Mucosa of descending colon (tissue), 3 donors: Measurements from ENCODE around the gene FAM20B. TPM values are rescaled to one million over a fixed set of nuclear protein-coding genes. Genes with fewer than 3 reads are reported as not detected.
"Not testable (repeated sequence)": the region's sequence is repeated elsewhere in the genome, so short reads cannot be mapped to it uniquely, and the experiment has no call there.

Experiments
- ATAC-seq: fragments of 200-7000 bp; cut with Tn5 transposase; one replicate; pipeline ENCODE4 v1.9.1; 2020; ENCODE audit warnings: mild to moderate bottlenecking, moderate library complexity
- DNase-seq, 3 donors: peaks; one replicate each; pipeline ENCODE4 v3.0.0-alpha.2; 2020
- H3K36me3 ChIP-seq: fragments of 200-600 bp; one replicate; pipeline ENCODE4 v1.8.0; 2021; ENCODE audit warnings: low read depth, mild to moderate bottlenecking
- H3K4me1 ChIP-seq: fragments of 200-600 bp; one replicate; pipeline ENCODE4 v1.8.0; 2021; ENCODE audit warnings: low read depth, mild to moderate bottlenecking
- H3K4me3 ChIP-seq: fragments of 200-600 bp; one replicate; pipeline ENCODE4 v1.8.0; 2021; ENCODE audit warnings: mild to moderate bottlenecking
- H3K9me3 ChIP-seq: fragments of 200-600 bp; one replicate; pipeline ENCODE4 v1.8.0; 2021; ENCODE audit warnings: mild to moderate bottlenecking
- intact Hi-C, 2 donors: fragments of 100-400 bp; cut with DNase I in 1 of 2; cut with micrococcal nuclease in 1 of 2; formaldehyde crosslinking; loops; one replicate each; pipeline versions ENCODE4 v1.11.0 to v1.11.1; 2022; cut with DNase I, micrococcal nuclease
- total RNA-seq, 3 donors: library from RNA; stranded (reverse); fragmentation: NEBNext Ultra II Directional in 2 of 3; extraction: Animal tissue kit (Norgen Biotek cat#: 25700) in 2 of 3; gene quantifications; one replicate each; pipeline versions ENCODE4 v1.2.1 to v1.2.4, GENCODE V29; 2021 to 2023
- TF ChIP-seq, protein P1 (sequence below): fragments of 200-600 bp; IDR thresholded peaks from one replicate; pipeline ENCODE4 v1.8.0; 2022; ENCODE audit warnings: antibody characterized with exemption, mild to moderate bottlenecking
- donor health status: DM: no; HTN: no; CAD: no; lungs with moderate emphysema.
- donor health status: DM: no; HTN: no; CAD: no.
- donor health status: DM: no; HTN: yes; CAD: no.

The FAM20B gene
- total RNA-seq, 3 donors from 2014 or later, result 28.6 to 86.8 (median 36.5) TPM

DNA sequence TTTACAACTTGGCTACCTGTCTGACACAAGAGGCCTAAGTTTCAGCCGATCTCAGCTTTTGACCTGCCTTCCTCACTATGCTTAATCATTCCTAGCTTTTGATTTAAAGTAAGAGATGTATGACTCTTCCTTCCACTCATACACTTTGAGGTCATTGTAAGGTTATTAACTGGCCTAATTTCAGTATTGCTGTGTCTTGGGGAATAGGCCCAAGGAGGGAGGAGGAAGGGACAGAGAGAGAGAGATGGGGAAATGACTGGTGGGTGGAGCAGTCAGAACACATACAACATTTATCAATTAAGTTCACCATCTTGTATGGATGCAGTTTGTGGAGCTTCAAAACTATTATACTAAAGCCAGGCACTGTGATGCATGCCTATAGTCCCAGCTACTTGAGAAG is 28.3 kb upstream of the FAM20B start:
- DNase-seq (no peak), ATAC-seq (no peak)
- TF ChIP-seq, protein P1, sequence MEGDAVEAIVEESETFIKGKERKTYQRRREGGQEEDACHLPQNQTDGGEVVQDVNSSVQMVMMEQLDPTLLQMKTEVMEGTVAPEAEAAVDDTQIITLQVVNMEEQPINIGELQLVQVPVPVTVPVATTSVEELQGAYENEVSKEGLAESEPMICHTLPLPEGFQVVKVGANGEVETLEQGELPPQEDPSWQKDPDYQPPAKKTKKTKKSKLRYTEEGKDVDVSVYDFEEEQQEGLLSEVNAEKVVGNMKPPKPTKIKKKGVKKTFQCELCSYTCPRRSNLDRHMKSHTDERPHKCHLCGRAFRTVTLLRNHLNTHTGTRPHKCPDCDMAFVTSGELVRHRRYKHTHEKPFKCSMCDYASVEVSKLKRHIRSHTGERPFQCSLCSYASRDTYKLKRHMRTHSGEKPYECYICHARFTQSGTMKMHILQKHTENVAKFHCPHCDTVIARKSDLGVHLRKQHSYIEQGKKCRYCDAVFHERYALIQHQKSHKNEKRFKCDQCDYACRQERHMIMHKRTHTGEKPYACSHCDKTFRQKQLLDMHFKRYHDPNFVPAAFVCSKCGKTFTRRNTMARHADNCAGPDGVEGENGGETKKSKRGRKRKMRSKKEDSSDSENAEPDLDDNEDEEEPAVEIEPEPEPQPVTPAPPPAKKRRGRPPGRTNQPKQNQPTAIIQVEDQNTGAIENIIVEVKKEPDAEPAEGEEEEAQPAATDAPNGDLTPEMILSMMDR, result no peak
- Histone ChIP-seq H3K36me3 (no peaks in the 10 kb centered on the region), H3K4me1 (no peaks in the 10 kb centered on the region), H3K9me3 (peaks cover 6% of the 10 kb centered on the region), H3K4me3 (no peak overlapping the region)
- intact Hi-C loops, result no loop called here

DNA sequence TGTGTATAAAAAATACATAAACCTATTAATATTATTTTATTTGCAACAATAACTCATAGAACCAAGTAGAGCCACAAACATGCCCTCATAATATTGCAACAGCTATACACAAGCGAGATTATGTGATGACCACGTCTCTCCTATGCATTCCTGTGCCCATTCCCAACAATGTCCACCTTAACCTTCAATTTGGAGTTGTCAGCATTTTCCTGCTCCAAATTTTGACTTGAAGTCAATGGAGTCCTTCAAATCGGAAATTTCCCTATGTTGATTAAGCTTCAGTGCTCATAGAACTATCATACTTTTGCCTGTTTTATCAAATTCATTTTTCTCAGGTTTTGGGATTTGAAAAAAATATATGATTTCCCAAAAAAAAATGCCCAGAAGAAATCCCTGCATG is 27.4 kb upstream of the FAM20B start:
- no peaks in the 10 kb centered on the region for H3K4me1 ChIP-seq

DNA sequence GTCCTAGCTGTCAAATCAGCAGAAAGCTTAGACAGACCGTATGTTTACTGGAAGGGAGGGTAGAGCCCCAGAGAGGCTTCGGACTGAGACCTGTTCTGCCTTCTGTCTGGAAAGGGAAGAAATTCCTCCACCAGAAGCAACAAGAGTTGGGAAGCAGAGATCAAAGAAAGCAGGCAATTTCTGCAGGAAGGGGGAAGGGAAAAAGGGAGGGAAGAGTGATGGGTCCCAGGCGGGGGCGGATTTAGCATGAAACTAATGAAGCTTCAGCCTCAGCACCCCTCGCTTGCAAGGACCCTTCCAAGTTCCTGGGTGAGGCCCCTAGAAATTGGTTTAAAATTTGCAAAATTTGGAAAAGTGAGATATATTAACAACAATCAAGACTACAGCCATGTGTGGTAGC is 26.6 kb upstream of the FAM20B start:
- peaks cover 6% of the 10 kb centered on the region for H3K9me3 ChIP-seq
- TF ChIP-seq, protein P1, result no peak
- no peaks in the 10 kb centered on the region for H3K36me3 ChIP-seq
- intact Hi-C loops, result no loop called here
- ATAC-seq, result no peak
- H3K4me1 ChIP-seq, result no peaks in the 10 kb centered on the region
- DNase-seq, result no peak
- no peak overlapping the region for H3K4me3 ChIP-seq

More for the DNA sequence above, 27.4 kb upstream of the FAM20B start:
- DNase-seq (no peak), ATAC-seq (no peak)
- TF ChIP-seq, protein P1, result no peak
- no peaks in the 10 kb centered on the region for H3K36me3 ChIP-seq
- no peak overlapping the region for H3K4me3 ChIP-seq
- intact Hi-C loops, result no loop called here
- peaks cover 6% of the 10 kb centered on the region for H3K9me3 ChIP-seq

DNA sequence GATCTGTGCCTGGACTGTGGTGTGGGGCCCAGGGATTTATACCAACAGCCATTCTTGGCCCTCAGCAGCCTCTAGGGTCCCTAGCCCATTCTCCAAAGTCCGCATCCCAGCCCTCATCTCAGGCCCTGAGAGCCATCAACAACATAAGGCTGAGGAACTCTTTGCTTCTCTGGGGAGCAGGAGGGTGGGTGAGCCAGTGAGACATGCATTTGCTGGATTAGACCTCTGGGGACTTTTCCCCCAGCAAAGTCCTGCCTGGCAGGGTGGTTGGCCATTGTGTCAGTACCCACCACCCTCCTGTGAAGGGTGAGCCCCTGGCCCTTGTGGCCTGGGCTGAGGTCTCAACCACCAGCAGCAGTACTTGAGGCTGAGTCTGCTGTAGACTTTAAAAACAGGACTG is 24.2 kb upstream of the FAM20B start:
- Histone ChIP-seq H3K36me3 (no peaks in the 10 kb centered on the region), H3K4me1 (no peaks in the 10 kb centered on the region), H3K9me3 (peaks cover under 1% of the 10 kb centered on the region), H3K4me3 (no peak overlapping the region)
- DNase-seq, result no peak
- TF ChIP-seq, protein P1, result no peak
- intact Hi-C loops, result loop anchor here (5.0 to 10.0 kb wide), 4 partner anchors 187 to 467 kb away; no protein-coding TSS in a partner anchor
- ATAC-seq, result no peak

DNA sequence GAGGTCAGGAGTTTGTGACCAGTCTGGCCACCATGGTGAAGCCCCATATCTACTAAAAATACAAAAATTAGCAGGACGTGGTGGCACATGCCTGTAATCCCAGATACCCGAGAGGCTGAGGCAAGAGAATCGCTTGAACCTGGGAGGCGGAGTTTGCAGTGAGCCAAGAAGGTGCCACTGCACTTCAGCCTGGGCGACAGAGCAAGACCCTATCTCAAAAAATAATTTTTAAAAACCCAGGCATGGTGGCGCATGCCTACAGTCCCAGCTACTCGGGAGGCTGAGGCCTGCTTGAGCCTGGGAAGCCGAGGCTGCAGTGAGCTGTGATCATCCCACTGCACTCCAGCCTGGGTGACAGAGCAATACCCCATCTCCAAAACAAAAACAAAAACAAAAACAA is 23.6 kb upstream of the FAM20B start:
- not testable (repeated sequence) for H3K9me3 ChIP-seq, DNase-seq, ATAC-seq, H3K4me1 ChIP-seq, H3K36me3 ChIP-seq, H3K4me3 ChIP-seq
- intact Hi-C loops, result loop anchor here (5.0 to 10.0 kb wide), 4 partner anchors 187 to 467 kb away; no protein-coding TSS in a partner anchor

DNA sequence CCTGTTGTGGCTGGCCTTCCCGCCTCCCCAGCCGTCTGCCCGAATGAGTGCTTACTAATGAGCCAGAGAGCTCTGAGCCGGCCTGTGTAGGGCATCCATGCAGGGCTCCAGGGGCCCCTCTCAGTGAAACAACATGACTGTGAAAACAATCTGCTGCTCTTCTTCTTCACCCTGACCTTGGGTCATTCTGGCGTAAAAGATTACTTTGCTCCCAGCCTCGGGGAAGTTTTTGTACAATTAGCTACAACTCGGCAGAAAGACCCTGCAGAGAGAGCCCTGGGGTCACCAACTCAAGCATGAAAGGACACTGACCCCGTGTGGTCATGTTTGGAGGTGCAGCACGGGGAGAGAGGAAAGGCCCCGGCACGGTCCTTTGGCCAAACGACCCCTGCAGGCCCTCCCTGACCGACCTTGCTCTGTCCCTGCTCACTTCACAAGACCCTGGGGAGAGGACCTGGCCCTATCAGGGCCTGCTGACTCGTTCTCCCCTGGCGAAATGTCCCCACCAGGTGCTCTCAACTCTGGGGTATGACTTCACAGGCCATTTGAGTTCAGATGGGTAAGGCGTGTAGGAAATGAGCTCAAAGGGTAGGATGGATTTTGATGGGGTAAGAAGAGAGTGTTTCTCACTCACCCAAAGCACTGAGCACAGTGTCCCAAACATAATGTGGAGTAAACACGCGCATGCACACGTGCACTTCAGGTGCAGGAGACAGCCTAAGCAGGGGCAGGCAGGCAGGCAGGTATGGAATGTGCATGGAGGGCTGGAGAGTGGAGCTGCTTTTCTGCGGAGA is 22.9 kb upstream of the FAM20B start:
- Histone ChIP-seq H3K9me3 (no peaks in the 10 kb centered on the region), H3K36me3 (no peaks in the 10 kb centered on the region), H3K4me3 (no peak overlapping the region), H3K4me1 (no peaks in the 10 kb centered on the region)
- ATAC-seq, result peak; percentile 82
- intact Hi-C loops, result loop anchor here (5.0 to 10.0 kb wide), 4 partner anchors 188 to 468 kb away; no protein-coding TSS in a partner anchor
- DNase-seq, result peak; percentile 68 to 92 (median 85)
- TF ChIP-seq, protein P1, result peak; percentile 94
